Measurements from ENCODE around the gene ACTA1. TPM values are rescaled to one million over a fixed set of nuclear protein-coding genes. Genes with fewer than 3 reads are reported as not detected.

The ACTA1 gene
- total and polyA plus RNA-seq, 10 of the 15 experiments (the other 5 are each of a cell fraction or from before 2014, with no cell fraction given): 0.05 to 0.35 (median 0.12) TPM; not detected in 7

- Histone ChIP-seq H3K27ac (ENCODE audit: control insufficient read depth, insufficient read depth) (no peak overlapping the region), H3K9me3 (replicated peaks; ENCODE audit: control insufficient read depth, insufficient read depth, low read length) (no peaks in the 10 kb centered on the region), H3K4me3 (no peak overlapping the region), H4K20me1 (ENCODE audit: control insufficient read depth, insufficient read depth) (no peaks in the 10 kb centered on the region), H3K4me2 (ENCODE audit: control insufficient read depth, insufficient read depth) (no peak overlapping the region), H3K79me2 (ENCODE audit: control insufficient read depth, insufficient read depth, low read length) (no peaks in the 10 kb centered on the region), H3K36me3 (ENCODE audit: control insufficient read depth in 2 of 2, insufficient read depth in 2 of 2, low read length in 1 of 2) (no peaks in the 10 kb centered on the region), H3K9ac (ENCODE audit: control insufficient read depth, insufficient read depth, low read length) (no peak overlapping the region), H3K4me1 (ENCODE audit: control insufficient read depth, insufficient read depth, low read length) (no peaks in the 10 kb centered on the region), H3K27me3 (replicated peaks in 1 of 2; ENCODE audit: control insufficient read depth in 2 of 2, insufficient read depth in 2 of 2, low read length in 1 of 2) (peaks cover 9 to 13% of the 10 kb centered on the region in 2 experiments), H2AFZ (ENCODE audit: control insufficient read depth, low read depth, low read length) (no peak overlapping the region)
- SMC1A ChIA-PET (ENCODE audit: uncharacterized antibody, unreplicated experiment): no interaction called here
- in situ Hi-C loops (cut with MboI) (no loop called here), intact Hi-C loops (cut with micrococcal nuclease; ENCODE audit: unreplicated experiment) (no loop called here)
- WGBS (ENCODE audit: insufficient coverage, insufficient replicate concordance, low lambda C conversion rate, missing lambda C conversion rate): 69% methylated on average over 7 of the region's 7 CpGs
- no peak for TF ChIP-seq EGR1 (IDR thresholded peaks at IDR 0.05; ENCODE audit: borderline replicate concordance in 1 of 2, low read depth in 2 of 2, low read length in 2 of 2)
- no peak for TF ChIP-seq SRF (IDR thresholded peaks at IDR 0.05; ENCODE audit: low read depth in 2 of 2, low read length in 2 of 2)
- no peak for TF ChIP-seq ASH2L (IDR thresholded peaks at IDR 0.05; ENCODE audit: borderline replicate concordance, low read depth)
- TF ChIP-seq MYB (IDR thresholded peaks at IDR 0.05; ENCODE audit: borderline replicate concordance, low read depth, low read length): no peak
- TF ChIP-seq ATF2 (IDR thresholded peaks at IDR 0.05; ENCODE audit: low read length): no peak
- no peak for TF ChIP-seq ZNF24 (IDR thresholded peaks at IDR 0.05)
- TF ChIP-seq GATAD2B (conservative IDR thresholded peaks at IDR 0.05; ENCODE audit: low read depth): no peak
- TF ChIP-seq RAD51 (IDR thresholded peaks at IDR 0.05): no peak
- TF ChIP-seq PML (IDR thresholded peaks at IDR 0.05; ENCODE audit: low read length): no peak
- DNase-seq (ENCODE audit: low read depth, low spot score) (no peak), FAIRE-seq (no peak), ATAC-seq (no peak)
- CTCF ChIA-PET: no interaction called here
- RAD21 ChIA-PET (ENCODE audit: unreplicated experiment): no interaction called here
- POLR2A ChIA-PET: no interaction called here
- no TSS peak for BruUV-seq (replicated peaks)
These were observed 21.8 kb downstream of the ACTA1 start for GRCh38 chr1:229412056-229412455.

Measured in GM12878 (cell line).